H1 (cell line): ENCODE data around the gene LMTK2. TPM values are rescaled to one million over a fixed set of nuclear protein-coding genes. Genes with fewer than 3 reads are reported as not detected.

Experiments
- ASH2L ChIP-seq: fragments of 200-600, 300-600 bp; sonication (generic); IDR thresholded peaks from one replicate; pipeline ENCODE4 v1.7.1; 2017; ENCODE audit warnings: low read length
- ATF3 ChIP-seq: IDR thresholded peaks from 2 replicates; pipeline ENCODE4 v1.6.1; 2011; ENCODE audit warnings: low read depth, mild to moderate bottlenecking, low read length; ENCODE audit not compliant: insufficient read depth
- CTBP2 ChIP-seq: IDR thresholded peaks from 2 replicates; pipeline ENCODE4 v1.7.0; 2011; ENCODE audit warnings: borderline replicate concordance, mild to moderate bottlenecking, moderate library complexity, mixed read lengths, low read length; ENCODE audit not compliant: insufficient read depth, insufficient read length
- FOSL1 ChIP-seq: IDR thresholded peaks from 2 replicates; pipeline ENCODE4 v1.6.1; 2011; ENCODE audit warnings: mild to moderate bottlenecking, low read depth, low read length, moderate library complexity; ENCODE audit not compliant: insufficient read depth
- HDAC6 ChIP-seq: IDR thresholded peaks from one replicate; pipeline ENCODE4 v1.7.1; 2012; ENCODE audit warnings: low read depth, mild to moderate bottlenecking, inconsistent platforms, low read length, moderate library complexity
- POLR2A ChIP-seq, 2 experiments: IDR thresholded peaks; 1 replicate in 1 of 2; 2 replicates in 1 of 2; pipeline ENCODE4 v1.6.1; 2011; ENCODE audit warnings: low read depth in 2 of 2, low read length in 2 of 2, mild to moderate bottlenecking in 2 of 2; ENCODE audit errors: control extremely low read depth in 1 of 2
- polyA plus RNA-seq, 7 experiments: library from polyadenylated mRNA; depleted of rRNA in 3 of 7; stranded (reverse) in 5 of 7; unstranded in 2 of 7; fragments of >200 nt in 5 of 7; fragments of 200-250 nt in 2 of 7; gene quantifications; 1 replicate in 5 of 7; 2 replicates in 1 of 7; 4 replicates in 1 of 7; pipeline versions ENCODE4 v1.2.1 to v1.2.3, GENCODE V29; 2011 to 2013; ENCODE audit warnings: missing spikeins in 2 of 7, mixed read lengths in 2 of 7
- total RNA-seq: library from RNA; stranded (reverse); fragmentation: NEBNext Ultra II Directional; extraction: Animal tissue kit (Norgen Biotek cat#: 25700); gene quantifications from 2 replicates; pipeline ENCODE4 v1.2.1, GENCODE V29; 2021
- TF ChIP-seq, protein P1 (sequence below): fragments of 300-600 bp; sonication (generic); IDR thresholded peaks from 2 replicates; pipeline ENCODE4 v1.7.1; 2012; ENCODE audit warnings: low read length, moderate library complexity, mild to moderate bottlenecking, inconsistent platforms; ENCODE audit not compliant: insufficient replicate concordance
- TF ChIP-seq, protein P2 (sequence below): IDR thresholded peaks from 2 replicates; pipeline ENCODE4 v1.6.1; 2012; ENCODE audit warnings: low read length, inconsistent platforms

The LMTK2 gene
- total and polyA plus RNA-seq, 2 of the 8 experiments (the other 6 are each of a cell fraction or from before 2014, with no cell fraction given): 9.7 to 30.7 TPM

DNA sequence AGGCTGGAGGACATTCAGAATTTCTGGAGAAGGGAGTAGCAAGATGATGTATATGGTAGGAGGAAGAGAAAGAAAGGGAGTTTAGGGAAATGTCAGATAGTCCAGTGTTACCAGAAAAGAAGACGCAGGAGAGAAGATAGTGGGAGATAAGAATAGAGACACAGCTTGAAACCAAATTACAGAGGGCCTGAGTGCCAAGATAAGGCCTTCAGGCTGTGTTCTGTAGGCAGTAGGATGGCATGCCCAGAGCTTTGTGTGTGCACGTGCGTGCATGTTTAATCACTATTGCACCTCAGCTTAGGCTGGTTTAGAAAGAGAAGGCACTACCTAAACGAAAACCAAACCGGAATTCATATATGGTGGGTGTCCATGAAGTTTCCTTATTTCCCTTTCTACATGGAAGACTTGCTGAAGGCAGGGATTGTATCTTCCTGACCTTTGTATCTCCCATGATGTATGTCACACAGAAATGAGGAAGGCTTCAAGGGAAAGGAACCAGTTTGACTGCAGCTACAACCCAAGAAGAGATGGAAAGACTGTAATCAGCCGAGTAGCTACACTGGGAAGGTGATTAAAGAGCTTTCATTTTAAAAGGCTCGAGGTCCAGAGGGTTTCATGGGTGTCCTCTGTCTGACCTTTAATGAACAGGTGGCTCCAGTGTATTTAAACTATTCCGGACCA is 68.7 kb downstream of the LMTK2 start (continued):
- TF ChIP-seq, protein P1, sequence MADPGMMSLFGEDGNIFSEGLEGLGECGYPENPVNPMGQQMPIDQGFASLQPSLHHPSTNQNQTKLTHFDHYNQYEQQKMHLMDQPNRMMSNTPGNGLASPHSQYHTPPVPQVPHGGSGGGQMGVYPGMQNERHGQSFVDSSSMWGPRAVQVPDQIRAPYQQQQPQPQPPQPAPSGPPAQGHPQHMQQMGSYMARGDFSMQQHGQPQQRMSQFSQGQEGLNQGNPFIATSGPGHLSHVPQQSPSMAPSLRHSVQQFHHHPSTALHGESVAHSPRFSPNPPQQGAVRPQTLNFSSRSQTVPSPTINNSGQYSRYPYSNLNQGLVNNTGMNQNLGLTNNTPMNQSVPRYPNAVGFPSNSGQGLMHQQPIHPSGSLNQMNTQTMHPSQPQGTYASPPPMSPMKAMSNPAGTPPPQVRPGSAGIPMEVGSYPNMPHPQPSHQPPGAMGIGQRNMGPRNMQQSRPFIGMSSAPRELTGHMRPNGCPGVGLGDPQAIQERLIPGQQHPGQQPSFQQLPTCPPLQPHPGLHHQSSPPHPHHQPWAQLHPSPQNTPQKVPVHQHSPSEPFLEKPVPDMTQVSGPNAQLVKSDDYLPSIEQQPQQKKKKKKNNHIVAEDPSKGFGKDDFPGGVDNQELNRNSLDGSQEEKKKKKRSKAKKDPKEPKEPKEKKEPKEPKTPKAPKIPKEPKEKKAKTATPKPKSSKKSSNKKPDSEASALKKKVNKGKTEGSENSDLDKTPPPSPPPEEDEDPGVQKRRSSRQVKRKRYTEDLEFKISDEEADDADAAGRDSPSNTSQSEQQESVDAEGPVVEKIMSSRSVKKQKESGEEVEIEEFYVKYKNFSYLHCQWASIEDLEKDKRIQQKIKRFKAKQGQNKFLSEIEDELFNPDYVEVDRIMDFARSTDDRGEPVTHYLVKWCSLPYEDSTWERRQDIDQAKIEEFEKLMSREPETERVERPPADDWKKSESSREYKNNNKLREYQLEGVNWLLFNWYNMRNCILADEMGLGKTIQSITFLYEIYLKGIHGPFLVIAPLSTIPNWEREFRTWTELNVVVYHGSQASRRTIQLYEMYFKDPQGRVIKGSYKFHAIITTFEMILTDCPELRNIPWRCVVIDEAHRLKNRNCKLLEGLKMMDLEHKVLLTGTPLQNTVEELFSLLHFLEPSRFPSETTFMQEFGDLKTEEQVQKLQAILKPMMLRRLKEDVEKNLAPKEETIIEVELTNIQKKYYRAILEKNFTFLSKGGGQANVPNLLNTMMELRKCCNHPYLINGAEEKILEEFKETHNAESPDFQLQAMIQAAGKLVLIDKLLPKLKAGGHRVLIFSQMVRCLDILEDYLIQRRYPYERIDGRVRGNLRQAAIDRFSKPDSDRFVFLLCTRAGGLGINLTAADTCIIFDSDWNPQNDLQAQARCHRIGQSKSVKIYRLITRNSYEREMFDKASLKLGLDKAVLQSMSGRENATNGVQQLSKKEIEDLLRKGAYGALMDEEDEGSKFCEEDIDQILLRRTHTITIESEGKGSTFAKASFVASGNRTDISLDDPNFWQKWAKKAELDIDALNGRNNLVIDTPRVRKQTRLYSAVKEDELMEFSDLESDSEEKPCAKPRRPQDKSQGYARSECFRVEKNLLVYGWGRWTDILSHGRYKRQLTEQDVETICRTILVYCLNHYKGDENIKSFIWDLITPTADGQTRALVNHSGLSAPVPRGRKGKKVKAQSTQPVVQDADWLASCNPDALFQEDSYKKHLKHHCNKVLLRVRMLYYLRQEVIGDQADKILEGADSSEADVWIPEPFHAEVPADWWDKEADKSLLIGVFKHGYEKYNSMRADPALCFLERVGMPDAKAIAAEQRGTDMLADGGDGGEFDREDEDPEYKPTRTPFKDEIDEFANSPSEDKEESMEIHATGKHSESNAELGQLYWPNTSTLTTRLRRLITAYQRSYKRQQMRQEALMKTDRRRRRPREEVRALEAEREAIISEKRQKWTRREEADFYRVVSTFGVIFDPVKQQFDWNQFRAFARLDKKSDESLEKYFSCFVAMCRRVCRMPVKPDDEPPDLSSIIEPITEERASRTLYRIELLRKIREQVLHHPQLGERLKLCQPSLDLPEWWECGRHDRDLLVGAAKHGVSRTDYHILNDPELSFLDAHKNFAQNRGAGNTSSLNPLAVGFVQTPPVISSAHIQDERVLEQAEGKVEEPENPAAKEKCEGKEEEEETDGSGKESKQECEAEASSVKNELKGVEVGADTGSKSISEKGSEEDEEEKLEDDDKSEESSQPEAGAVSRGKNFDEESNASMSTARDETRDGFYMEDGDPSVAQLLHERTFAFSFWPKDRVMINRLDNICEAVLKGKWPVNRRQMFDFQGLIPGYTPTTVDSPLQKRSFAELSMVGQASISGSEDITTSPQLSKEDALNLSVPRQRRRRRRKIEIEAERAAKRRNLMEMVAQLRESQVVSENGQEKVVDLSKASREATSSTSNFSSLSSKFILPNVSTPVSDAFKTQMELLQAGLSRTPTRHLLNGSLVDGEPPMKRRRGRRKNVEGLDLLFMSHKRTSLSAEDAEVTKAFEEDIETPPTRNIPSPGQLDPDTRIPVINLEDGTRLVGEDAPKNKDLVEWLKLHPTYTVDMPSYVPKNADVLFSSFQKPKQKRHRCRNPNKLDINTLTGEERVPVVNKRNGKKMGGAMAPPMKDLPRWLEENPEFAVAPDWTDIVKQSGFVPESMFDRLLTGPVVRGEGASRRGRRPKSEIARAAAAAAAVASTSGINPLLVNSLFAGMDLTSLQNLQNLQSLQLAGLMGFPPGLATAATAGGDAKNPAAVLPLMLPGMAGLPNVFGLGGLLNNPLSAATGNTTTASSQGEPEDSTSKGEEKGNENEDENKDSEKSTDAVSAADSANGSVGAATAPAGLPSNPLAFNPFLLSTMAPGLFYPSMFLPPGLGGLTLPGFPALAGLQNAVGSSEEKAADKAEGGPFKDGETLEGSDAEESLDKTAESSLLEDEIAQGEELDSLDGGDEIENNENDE: no peak
- TF ChIP-seq FOSL1 (no peak), CTBP2 (no peak), ASH2L (no peak), HDAC6 (no peak), ATF3 (no peak), POLR2A (IDR thresholded peaks at IDR 0.05; ENCODE audit: control extremely low read depth in 1 of 2, low read depth in 2 of 2, low read length in 2 of 2) (no peak)
- TF ChIP-seq, protein P2, sequence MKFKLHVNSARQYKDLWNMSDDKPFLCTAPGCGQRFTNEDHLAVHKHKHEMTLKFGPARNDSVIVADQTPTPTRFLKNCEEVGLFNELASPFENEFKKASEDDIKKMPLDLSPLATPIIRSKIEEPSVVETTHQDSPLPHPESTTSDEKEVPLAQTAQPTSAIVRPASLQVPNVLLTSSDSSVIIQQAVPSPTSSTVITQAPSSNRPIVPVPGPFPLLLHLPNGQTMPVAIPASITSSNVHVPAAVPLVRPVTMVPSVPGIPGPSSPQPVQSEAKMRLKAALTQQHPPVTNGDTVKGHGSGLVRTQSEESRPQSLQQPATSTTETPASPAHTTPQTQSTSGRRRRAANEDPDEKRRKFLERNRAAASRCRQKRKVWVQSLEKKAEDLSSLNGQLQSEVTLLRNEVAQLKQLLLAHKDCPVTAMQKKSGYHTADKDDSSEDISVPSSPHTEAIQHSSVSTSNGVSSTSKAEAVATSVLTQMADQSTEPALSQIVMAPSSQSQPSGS: no peak
